Measurements from ENCODE around the gene KCTD13. TPM values are rescaled to one million over a fixed set of nuclear protein-coding genes. Genes with fewer than 3 reads are reported as not detected.

The KCTD13 gene
- total and polyA plus RNA-seq, 7 experiments from 2014 or later = 8.7 to 81.1 (median 43.3) TPM

GRCh38 chr16:29900888-29901606, 25.0 kb downstream of the KCTD13 start:
- no peak overlapping the region for H3K27ac ChIP-seq (ENCODE audit: low read depth, low read length)
- Mint-ChIP-seq H3K4me3 (peak overlapping the region; percentile 53 to 86 (median 72)), H3K4me1 (peaks cover 4 to 19% (median 11%) of the 10 kb centered on the region in 7 donors), H3K36me3 (peaks cover 0 to 4% (median 3%) of the 10 kb centered on the region in 5 donors), H3K27me3 (peaks cover 16 to 35% (median 26%) of the 10 kb centered on the region in 5 donors), H3K9me3 (no peaks in the 10 kb centered on the region), H3K27ac (no peak overlapping the region)
- intact Hi-C loops (cut with micrococcal nuclease) = loop anchor here (1.0 to 5.0 kb wide), 5 partner anchors 25 to 95 kb away; partner anchors contain the start of genes CDIPT (in 2 of the 2), INO80E (in 1 of the 2), KCTD13 (in 1 of the 2) and TAOK2 (in 1 of the 2)
- ChIA-PET POLR2A (interaction anchor here (1.0 to 2.5 kb wide), 2 partner anchors 25 to 93 kb away, joined by 3 to 8 read pairs; partner anchors contain the start of gene KCTD13), CTCF (no interaction called here)
- H3K36me3 ChIP-seq (ENCODE audit: control insufficient read depth in 2 of 3, insufficient read depth in 3 of 3, low read length in 3 of 3) = no peaks in the 10 kb centered on the region
- peaks cover 5 to 13% of the 10 kb centered on the region in 2 donors for H3K27me3 ChIP-seq (ENCODE audit: control insufficient read depth in 2 of 2, insufficient read depth in 2 of 2, low read length in 2 of 2)
- no peak for ATAC-seq
- peaks cover 5% of the 10 kb centered on the region in 2 donors for H3K4me1 ChIP-seq (ENCODE audit: control insufficient read depth in 2 of 2, insufficient read depth in 2 of 2, low read length in 2 of 2)
- no peaks in the 10 kb centered on the region for H3K9me3 ChIP-seq (ENCODE audit: control insufficient read depth in 2 of 3, low read length in 3 of 3)
- peak overlapping the region; percentile 53 for H3K4me3 ChIP-seq (ENCODE audit: low read length)
- no peak for DNase-seq

GRCh38 chr16:29900102-29900887, 25.7 kb downstream of the KCTD13 start, which contains the start of gene ASPHD1:
TSS of gene ASPHD1 (plus strand) at chr16:29900488. CDS start at chr16:29900972, 484 bp downstream.
- H3K4me3 ChIP-seq (ENCODE audit: low read length) = peak within 1 kb of the TSS; percentile 53
- Mint-ChIP-seq H3K27ac (no peak within 1 kb of the TSS), H3K36me3 (peaks cover 0 to 4% (median 3%) of the 10 kb centered on the region in 5 donors)

DNA sequence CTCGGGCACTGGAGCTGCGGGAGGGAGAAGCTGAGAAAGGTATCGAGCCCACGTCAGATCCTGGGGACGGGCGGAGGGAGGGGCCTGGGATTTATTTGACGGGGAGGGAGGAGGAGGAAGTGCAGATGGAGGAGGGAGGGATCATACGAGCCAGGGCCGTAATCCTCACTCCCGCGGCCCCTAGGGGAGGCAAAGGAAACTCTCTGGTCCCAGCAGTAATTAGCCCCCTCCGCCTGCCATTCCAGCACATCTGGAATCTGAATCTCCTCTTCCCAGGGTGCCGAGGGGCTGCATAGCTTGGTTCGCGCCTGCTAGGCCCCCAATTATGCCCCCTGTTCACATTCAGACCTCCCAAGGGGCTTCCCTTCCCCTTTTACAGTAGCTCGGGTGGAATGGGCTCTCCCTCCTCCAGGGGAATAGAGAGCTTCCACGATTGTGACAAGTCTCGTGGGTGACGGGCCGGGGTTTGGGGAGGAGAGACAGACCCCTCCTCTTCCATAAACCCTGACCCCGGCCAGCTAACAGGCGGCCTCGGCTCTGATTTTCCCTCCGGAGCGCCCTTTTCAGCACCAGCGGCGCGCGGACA, 26.4 kb downstream of the KCTD13 start, which contains the start of gene SEZ6L2:
SEZ6L2 (minus strand) TSS at position 35 of the 586 bp plus-strand sequence. CDS start 531 bp downstream, outside the sequence.
- H3K4me1 Mint-ChIP-seq = peaks cover 4 to 19% (median 11%) of the 10 kb centered on the region in 7 donors
- H3K9me3 Mint-ChIP-seq = peaks cover 0 to 1% (median 0%) of the 10 kb centered on the region in 11 donors
- H3K27ac ChIP-seq (ENCODE audit: low read depth, low read length) = no peak within 1 kb of the TSS
- ChIA-PET CTCF (no interaction called here), POLR2A (interaction anchor here (0.9 to 1.1 kb wide), 3 partner anchors 26 to 79 kb away, joined by 3 to 8 read pairs (median 3); partner anchors contain the start of genes KCTD13 and MVP)
- peak within 1 kb of the TSS; percentile 53 to 86 (median 72) for H3K4me3 Mint-ChIP-seq
- peak within 1 kb of the TSS; percentile 53 for H3K4me3 ChIP-seq (ENCODE audit: low read length)
- H3K27me3 ChIP-seq (ENCODE audit: control insufficient read depth in 2 of 2, insufficient read depth in 2 of 2, low read length in 2 of 2) = peaks cover 5 to 13% of the 10 kb centered on the region in 2 donors
- ATAC-seq = no peak
- intact Hi-C loops (cut with micrococcal nuclease) = loop anchor here (1.0 to 5.0 kb wide), 5 partner anchors 27 to 97 kb away; partner anchors contain the start of genes CDIPT (in 2 of the 2), INO80E (in 1 of the 2), KCTD13 (in 1 of the 2) and TAOK2 (in 1 of the 2)
- no peak within 1 kb of the TSS for H3K27ac Mint-ChIP-seq
- H3K36me3 Mint-ChIP-seq = peaks cover 0 to 4% (median 3%) of the 10 kb centered on the region in 5 donors
- peak in 1 of 9 donors; percentile 92 for DNase-seq
- peaks cover 5% of the 10 kb centered on the region in 2 donors for H3K4me1 ChIP-seq (ENCODE audit: control insufficient read depth in 2 of 2, insufficient read depth in 2 of 2, low read length in 2 of 2)
- peaks cover 16 to 35% (median 26%) of the 10 kb centered on the region in 5 donors for H3K27me3 Mint-ChIP-seq
- H3K36me3 ChIP-seq (ENCODE audit: control insufficient read depth in 2 of 3, insufficient read depth in 3 of 3, low read length in 3 of 3) = no peaks in the 10 kb centered on the region
- H3K9me3 ChIP-seq (ENCODE audit: control insufficient read depth in 2 of 3, low read length in 3 of 3) = no peaks in the 10 kb centered on the region

More at GRCh38 chr16:29900102-29900887, 25.7 kb downstream of the KCTD13 start, which contains the start of gene ASPHD1:
- H3K27ac ChIP-seq (ENCODE audit: low read depth, low read length) = no peak within 1 kb of the TSS
- no peaks in the 10 kb centered on the region for H3K9me3 ChIP-seq (ENCODE audit: control insufficient read depth in 2 of 3, low read length in 3 of 3)
- Mint-ChIP-seq H3K4me1 (peaks cover 4 to 19% (median 11%) of the 10 kb centered on the region in 7 donors), H3K27me3 (peaks cover 16 to 35% (median 26%) of the 10 kb centered on the region in 5 donors), H3K9me3 (peaks cover 0 to 1% (median 0%) of the 10 kb centered on the region in 11 donors), H3K4me3 (peak within 1 kb of the TSS; percentile 53 to 86 (median 72))
- DNase-seq (peak; percentile 68 to 91 (median 79)), ATAC-seq (peak; percentile 93)
- ChIA-PET CTCF (no interaction called here), POLR2A (interaction anchor here (0.6 to 1.1 kb wide), 4 partner anchors 25 to 917 kb away, joined by 3 to 8 read pairs (median 3); partner anchors contain the start of genes KCTD13 and MVP)
- H3K36me3 ChIP-seq (ENCODE audit: control insufficient read depth in 2 of 3, insufficient read depth in 3 of 3, low read length in 3 of 3) = no peaks in the 10 kb centered on the region
- H3K27me3 ChIP-seq (ENCODE audit: control insufficient read depth in 2 of 2, insufficient read depth in 2 of 2, low read length in 2 of 2) = peaks cover 5 to 13% of the 10 kb centered on the region in 2 donors
- H3K4me1 ChIP-seq (ENCODE audit: control insufficient read depth in 2 of 2, insufficient read depth in 2 of 2, low read length in 2 of 2) = peaks cover 5% of the 10 kb centered on the region in 2 donors
- intact Hi-C loops (cut with micrococcal nuclease) = loop anchor here (1.0 to 5.0 kb wide), 5 partner anchors 26 to 96 kb away; partner anchors contain the start of genes CDIPT (in 2 of the 2), INO80E (in 1 of the 2), KCTD13 (in 1 of the 2) and TAOK2 (in 1 of the 2)

- Mint-ChIP-seq H3K4me1 (peaks cover 4 to 19% (median 11%) of the 10 kb centered on the region in 7 donors), H3K4me3 (peak overlapping the region in 7 of 10 donors; percentile 10 to 67 (median 34)), H3K27ac (no peak overlapping the region), H3K36me3 (peaks cover 0 to 4% (median 3%) of the 10 kb centered on the region in 5 donors), H3K27me3 (peaks cover 16 to 35% (median 26%) of the 10 kb centered on the region in 5 donors), H3K9me3 (peaks cover 0 to 1% (median 0%) of the 10 kb centered on the region in 11 donors)
- no peak overlapping the region for H3K27ac ChIP-seq (ENCODE audit: low read depth, low read length)
- peaks cover 5 to 13% of the 10 kb centered on the region in 2 donors for H3K27me3 ChIP-seq (ENCODE audit: control insufficient read depth in 2 of 2, insufficient read depth in 2 of 2, low read length in 2 of 2)
- DNase-seq (no peak), ATAC-seq (no peak)
- no peaks in the 10 kb centered on the region for H3K36me3 ChIP-seq (ENCODE audit: control insufficient read depth in 2 of 3, insufficient read depth in 3 of 3, low read length in 3 of 3)
- peaks cover 5% of the 10 kb centered on the region in 2 donors for H3K4me1 ChIP-seq (ENCODE audit: control insufficient read depth in 2 of 2, insufficient read depth in 2 of 2, low read length in 2 of 2)
- ChIA-PET CTCF (interaction anchor here (0.8 kb wide), 1 partner anchor 88 kb away, joined by 3 read pairs; no protein-coding TSS in a partner anchor), POLR2A (interaction anchor here (0.7 to 1.1 kb wide), 2 partner anchors 63 to 76 kb away, joined by 3 read pairs; partner anchors contain the start of gene TMEM219)
- no peaks in the 10 kb centered on the region for H3K9me3 ChIP-seq (ENCODE audit: control insufficient read depth in 2 of 3, low read length in 3 of 3)
- no peak overlapping the region for H3K4me3 ChIP-seq (ENCODE audit: low read length)
- intact Hi-C loops (cut with micrococcal nuclease) = no loop called here
Observed at GRCh38 chr16:29898804-29899515, 27.1 kb downstream of the KCTD13 start.

- peaks cover 16 to 35% (median 26%) of the 10 kb centered on the region in 5 donors for H3K27me3 Mint-ChIP-seq
- no peaks in the 10 kb centered on the region for H3K36me3 ChIP-seq (ENCODE audit: control insufficient read depth in 2 of 3, insufficient read depth in 3 of 3, low read length in 3 of 3)
- H3K27me3 ChIP-seq (ENCODE audit: control insufficient read depth in 2 of 2, insufficient read depth in 2 of 2, low read length in 2 of 2) = peaks cover 5 to 13% of the 10 kb centered on the region in 2 donors
- H3K27ac Mint-ChIP-seq = no peak overlapping the region
- intact Hi-C loops (cut with micrococcal nuclease) = no loop called here
- ChIA-PET POLR2A (interaction anchor here (0.6 to 0.7 kb wide), 2 partner anchors 28 to 64 kb away, joined by 3 to 4 read pairs; partner anchors contain the start of gene TMEM219), CTCF (interaction anchor here (0.6 to 0.8 kb wide), 2 partner anchors 87 to 89 kb away, joined by 3 to 8 read pairs; no protein-coding TSS in a partner anchor)
- H3K4me3 ChIP-seq (ENCODE audit: low read length) = no peak overlapping the region
- peak overlapping the region in 7 of 10 donors; percentile 10 to 62 (median 29) for H3K4me3 Mint-ChIP-seq
- no peak for ATAC-seq
- H3K36me3 Mint-ChIP-seq = peaks cover 0 to 4% (median 3%) of the 10 kb centered on the region in 5 donors
- peaks cover 5% of the 10 kb centered on the region in 2 donors for H3K4me1 ChIP-seq (ENCODE audit: control insufficient read depth in 2 of 2, insufficient read depth in 2 of 2, low read length in 2 of 2)
- no peak overlapping the region for H3K27ac ChIP-seq (ENCODE audit: low read depth, low read length)
- no peaks in the 10 kb centered on the region for H3K9me3 ChIP-seq (ENCODE audit: control insufficient read depth in 2 of 3, low read length in 3 of 3)
- peaks cover under 1 to 14% (median 10%) of the 10 kb centered on the region in 7 donors for H3K4me1 Mint-ChIP-seq
- DNase-seq = no peak
- H3K9me3 Mint-ChIP-seq = peaks cover 0 to 1% (median 0%) of the 10 kb centered on the region in 11 donors
Observed at GRCh38 chr16:29898135-29898803, 27.8 kb downstream of the KCTD13 start.
